Endometrial microvascular endothelial cells (primary cell): ENCODE measurements around the gene CALHM4. TPM values are rescaled to one million over a fixed set of nuclear protein-coding genes. Genes with fewer than 3 reads are reported as not detected.
"Not testable (repeated sequence)": the region's sequence is repeated elsewhere in the genome, so short reads cannot be mapped to it uniquely, and the experiment has no call there.

Experiments
- in situ Hi-C: cut with HindIII; loops from 2 replicates; pipeline ENCODE4 v1.10.0; 2017; ENCODE audit warnings: low sequenced_read_pairs, low pct_unique_long_range_greater_than_20kb; ENCODE audit errors: inconsistent ontology term
- total RNA-seq: library from RNA; depleted of rRNA; stranded (reverse); fragments of >200 nt; gene quantifications from one replicate; pipeline ENCODE4 v1.2.3, GENCODE V29; 2015; ENCODE audit errors: inconsistent ontology term

CALHM4 gene
- total RNA-seq, 1 donor from 2014 or later, result not detected

GRCh38 chr6:116568821-116569755 lies 15.5 kb downstream of the CALHM4 start:
- in situ Hi-C loops, result no loop called here

GRCh38 chr6:116570856-116571682 lies 17.5 kb downstream of the CALHM4 start, which contains the start of gene RWDD1:
Gene RWDD1, plus strand, starts transcription at chr6:116571504. Its CDS starts 79 bp downstream, at chr6:116571583.
- in situ Hi-C loops, result no loop called here

- in situ Hi-C loops, result no loop called here
Observed at GRCh38 chr6:116571683-116572000, 18.1 kb downstream of the CALHM4 start.

GRCh38 chr6:116572162-116572561 lies 18.6 kb downstream of the CALHM4 start:
- in situ Hi-C loops, result no loop called here

GRCh38 chr6:116575227-116575626 lies 21.7 kb downstream of the CALHM4 start:
- in situ Hi-C loops, result no loop called here

DNA sequence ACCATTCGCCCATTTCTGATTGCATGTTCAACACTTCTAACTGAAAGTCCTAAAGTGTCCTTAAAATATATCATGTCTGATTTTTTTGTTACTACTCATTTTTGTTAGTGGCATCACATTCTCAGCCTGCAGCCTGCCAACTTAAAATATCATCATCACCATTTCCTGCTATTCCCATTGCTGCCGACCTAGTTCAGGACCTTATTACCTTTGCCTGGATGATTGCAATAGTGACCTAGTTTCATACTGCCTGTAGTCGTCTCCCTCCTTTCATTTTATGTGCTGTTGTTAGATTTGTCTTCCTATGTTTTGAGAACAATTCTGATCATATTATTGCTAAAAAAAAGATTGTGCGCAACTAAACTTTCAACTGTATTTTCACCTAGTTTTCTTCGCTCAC lies 23.9 kb downstream of the CALHM4 start:
- in situ Hi-C loops, result no loop called here

DNA sequence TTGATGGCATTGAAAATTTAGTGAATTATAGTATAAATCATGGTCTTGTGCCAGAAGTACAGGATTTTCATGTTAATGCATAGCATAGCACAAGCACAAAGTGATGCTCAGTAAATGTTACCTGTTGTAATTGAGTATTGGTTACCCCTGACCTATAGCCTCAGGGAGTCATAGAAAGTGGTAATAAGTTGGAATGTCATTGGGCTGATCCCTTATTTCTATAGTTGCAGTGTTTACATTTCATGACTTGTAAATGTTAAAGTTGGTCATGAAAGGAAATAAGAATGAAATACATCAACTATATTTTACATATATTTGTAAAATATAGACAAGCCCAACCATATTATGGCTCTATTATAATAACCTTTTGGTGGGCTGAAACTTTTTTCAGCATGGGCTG lies 24.8 kb downstream of the CALHM4 start:
- in situ Hi-C loops, result no loop called here

DNA sequence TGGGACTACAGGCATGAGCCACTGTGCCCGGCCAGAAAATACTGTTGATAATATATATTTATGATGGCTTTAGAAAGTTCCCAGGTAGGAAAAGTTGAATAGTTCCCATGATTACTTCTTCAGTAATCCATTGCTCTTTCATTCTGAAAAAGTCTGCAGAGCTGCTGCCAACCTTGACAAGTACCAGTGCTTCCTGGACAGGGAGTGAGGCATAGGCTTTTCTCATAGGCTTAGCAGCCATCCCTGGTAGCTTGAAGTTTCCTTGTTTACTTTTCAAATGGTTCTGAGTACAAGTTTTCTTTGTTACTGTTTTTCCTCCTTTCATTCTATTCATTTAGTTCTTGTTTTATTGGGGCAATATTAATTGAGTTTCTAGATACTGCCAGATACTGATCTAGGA lies 25.6 kb downstream of the CALHM4 start:
- in situ Hi-C loops, result no loop called here

- in situ Hi-C loops, result no loop called here
Observed at GRCh38 chr6:116580198-116580597, 26.6 kb downstream of the CALHM4 start.

GRCh38 chr6:116586276-116586675 lies 32.7 kb downstream of the CALHM4 start:
- in situ Hi-C loops, result no loop called here

DNA sequence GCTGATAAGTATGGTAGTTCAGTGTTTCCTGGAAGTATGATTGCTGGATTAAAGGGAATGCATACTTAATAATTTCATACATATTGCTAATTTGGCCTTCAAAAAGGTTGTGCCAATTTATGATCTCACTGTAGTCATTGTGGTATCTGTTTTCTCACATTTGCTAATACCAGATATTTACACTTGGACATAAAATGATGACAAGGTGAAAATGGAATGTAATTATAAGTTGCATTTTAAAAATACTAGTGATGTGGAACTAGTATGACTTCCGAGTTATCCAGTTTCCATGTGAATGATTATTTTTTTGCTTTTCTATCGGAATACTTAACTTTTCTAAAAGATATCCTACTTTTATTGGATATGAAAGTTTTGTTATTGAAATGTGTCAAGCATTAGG lies 33.2 kb downstream of the CALHM4 start:
- in situ Hi-C loops, result no loop called here

GRCh38 chr6:116595247-116595646 lies 41.7 kb downstream of the CALHM4 start:
- in situ Hi-C loops, result no loop called here

DNA sequence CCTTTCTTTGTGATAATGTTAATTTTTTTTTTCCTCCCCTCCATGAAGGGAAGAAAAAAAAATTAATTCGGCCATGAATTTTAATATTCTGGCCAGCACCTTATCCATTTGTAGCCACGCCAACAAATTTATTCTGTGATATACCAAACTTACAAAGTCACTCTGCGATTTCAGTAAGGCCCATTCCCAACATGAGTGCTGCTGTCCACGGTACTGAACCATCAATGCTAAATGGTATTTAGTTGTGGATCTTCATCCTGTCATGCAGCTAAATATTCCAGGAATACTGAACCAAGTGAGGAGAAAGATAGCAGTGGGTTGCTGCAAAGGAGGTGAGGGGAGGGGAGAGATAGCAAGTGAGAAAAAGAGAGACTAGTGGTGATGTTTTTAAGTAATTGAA lies 43.3 kb downstream of the CALHM4 start:
- in situ Hi-C loops, result no loop called here

DNA sequence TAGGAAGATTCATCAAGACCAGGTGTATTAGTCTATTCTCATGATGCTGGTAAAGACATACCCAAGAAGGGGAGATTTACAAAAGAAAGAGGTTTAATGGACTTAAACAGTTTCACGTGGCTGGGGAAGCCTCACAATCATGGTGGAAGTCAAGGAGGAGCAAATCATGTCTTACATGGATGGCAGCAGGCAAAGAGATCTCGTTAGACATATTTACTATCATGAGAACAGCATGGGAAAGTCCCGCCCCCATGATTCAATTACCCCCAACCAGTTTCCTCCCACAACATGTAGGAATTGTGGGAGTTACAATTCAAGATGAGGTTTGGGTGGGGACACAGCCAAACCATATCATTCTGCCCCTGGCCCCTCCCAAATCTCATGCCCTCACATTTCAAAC lies 50.4 kb downstream of the CALHM4 start:
- in situ Hi-C loops, result not testable (repeated sequence)

- in situ Hi-C loops, result not testable (repeated sequence)
Observed at GRCh38 chr6:116604868-116605267, 51.3 kb downstream of the CALHM4 start.

- in situ Hi-C loops, result no loop called here
Observed at GRCh38 chr6:116605935-116606334, 52.4 kb downstream of the CALHM4 start.
